B cell (primary cell): ENCODE data around the gene GPR137C. TPM values are rescaled to one million over a fixed set of nuclear protein-coding genes. Genes with fewer than 3 reads are reported as not detected.

Experiments
- ATAC-seq: fragments of 200-7000 bp; cut with Tn5 transposase; one replicate; pipeline ENCODE4 v1.10.0; 2021; ENCODE audit warnings: low read depth, mild to moderate bottlenecking, moderate number of reproducible peaks, moderate library complexity
- CTCF ChIA-PET: fragments of 350-600 bp; sonication (Branson Sonifier 250); formaldehyde crosslinking; loops from one replicate; lab custom pipeline; 2021; ENCODE audit warnings: antibody characterized with exemption, inconsistent platforms; lab: Charles Lee
- POLR2A ChIA-PET: fragments of 350-600 bp; sonication (Branson Sonifier 250); formaldehyde crosslinking; loops from one replicate; lab custom pipeline; 2021; ENCODE audit warnings: antibody characterized with exemption; lab: Charles Lee
- DNase-seq: peaks from one replicate; pipeline ENCODE4 v3.0.0; 2013
- H2AFZ ChIP-seq: 2 replicates; pipeline ENCODE4 v1.6.1; 2012; ENCODE audit warnings: mild to moderate bottlenecking, low read depth, low read length; ENCODE audit not compliant: insufficient read depth, poor library complexity, severe bottlenecking
- H3K27ac ChIP-seq, 2 donors: 1 replicate in 1 of 2; 2 replicates in 1 of 2; pipeline ENCODE4 v1.5.1; 2012 to 2013; ENCODE audit warnings: low read length in 2 of 2, mild to moderate bottlenecking in 2 of 2, moderate library complexity in 1 of 2
- H3K27me3 ChIP-seq, 4 experiments: fragments of 200-600 bp in 1 of 4; sonication (generic) in 1 of 4; replicated peaks in 1 of 4; 1 replicate in 2 of 4; 2 replicates in 2 of 4; pipeline versions ENCODE4 v1.6.1 to v1.7.0; 2013 to 2016; ENCODE audit warnings: low read length in 3 of 4, mild to moderate bottlenecking in 2 of 4, mixed read lengths in 1 of 4, moderate library complexity in 1 of 4; ENCODE audit not compliant: insufficient read depth in 4 of 4, control insufficient read depth in 3 of 4; ENCODE audit errors: control extremely low read depth in 1 of 4
- H3K36me3 ChIP-seq, 2 experiments: replicated peaks in 1 of 2; 1 replicate in 1 of 2; 2 replicates in 1 of 2; pipeline versions ENCODE4 v1.6.1 to v1.7.1; 2013; ENCODE audit warnings: low read length in 1 of 2; ENCODE audit not compliant: insufficient read depth in 2 of 2, control insufficient read depth in 1 of 2; ENCODE audit errors: control extremely low read depth in 1 of 2, extremely low read depth in 1 of 2
- H3K4me1 ChIP-seq, 2 donors: fragments of 200-600 bp in 1 of 2; sonication (generic) in 1 of 2; 1 replicate in 1 of 2; 2 replicates in 1 of 2; pipeline versions ENCODE4 v1.5.1 to v1.6.1; 2013 to 2017; ENCODE audit warnings: low read length in 2 of 2; ENCODE audit not compliant: control insufficient read depth in 2 of 2, insufficient read depth in 2 of 2
- H3K4me2 ChIP-seq: replicated peaks from 2 replicates; pipeline ENCODE3; 2012; ENCODE audit warnings: mild to moderate bottlenecking, low read depth, low read length; ENCODE audit not compliant: poor library complexity, severe bottlenecking
- H3K4me3 ChIP-seq, 5 experiments: fragments of 200-600 bp in 1 of 5; sonication (generic) in 1 of 5; 1 replicate in 3 of 5; 2 replicates in 2 of 5; pipeline versions ENCODE4 v1.5.1 to v1.7.0; 2011 to 2016; ENCODE audit warnings: low read length in 4 of 5, mild to moderate bottlenecking in 4 of 5, low read depth in 2 of 5, control low read depth in 1 of 5, moderate library complexity in 1 of 5; ENCODE audit not compliant: insufficient read depth in 1 of 5; ENCODE audit errors: control extremely low read depth in 1 of 5, extremely low read depth in 1 of 5
- H3K79me2 ChIP-seq: fragments of 200-600 bp; sonication (generic); one replicate; pipeline ENCODE4 v1.6.0; 2016; ENCODE audit warnings: low read length; ENCODE audit not compliant: control insufficient read depth, insufficient read depth
- H3K9ac ChIP-seq: fragments of 200-600 bp; sonication (generic); 2 replicates; pipeline ENCODE4 v1.6.1; 2017; ENCODE audit warnings: mild to moderate bottlenecking, low read length, moderate library complexity
- H3K9me3 ChIP-seq, 3 donors: one replicate each; pipeline versions ENCODE4 v1.6.1 to v1.7.1; 2013; ENCODE audit warnings: low read length in 2 of 3; ENCODE audit not compliant: control insufficient read depth in 2 of 3, insufficient read depth in 1 of 3; ENCODE audit errors: control extremely low read depth in 1 of 3
- H4K20me1 ChIP-seq: 2 replicates; pipeline ENCODE4 v1.6.0; 2012; ENCODE audit warnings: mild to moderate bottlenecking, low read length; ENCODE audit not compliant: insufficient read depth, control insufficient read depth, poor library complexity, severe bottlenecking
- H3K27ac Mint-ChIP-seq: one replicate; pipeline ENCODE4 v1.8.0; 2021; ENCODE audit warnings: mixed read lengths
- H3K27me3 Mint-ChIP-seq: one replicate; pipeline ENCODE4 v1.8.0; 2021; ENCODE audit warnings: mixed read lengths
- H3K4me1 Mint-ChIP-seq: one replicate; pipeline ENCODE4 v1.8.0; 2021; ENCODE audit warnings: mixed read lengths
- H3K4me3 Mint-ChIP-seq: one replicate; pipeline ENCODE4 v1.8.0; 2021; ENCODE audit warnings: mixed read lengths
- H3K9me3 Mint-ChIP-seq: one replicate; pipeline ENCODE4 v1.8.0; 2022; ENCODE audit warnings: mixed read lengths; ENCODE audit not compliant: insufficient read depth
- CTCF ChIP-seq: fragments of 200-600 bp; IDR thresholded peaks from one replicate; pipeline ENCODE4 v1.8.0; 2022; ENCODE audit warnings: antibody characterized with exemption, mild to moderate bottlenecking
- EZH2 ChIP-seq: IDR thresholded peaks from 2 replicates; pipeline ENCODE4 v1.6.1; 2012; ENCODE audit warnings: borderline replicate concordance, low read depth, mild to moderate bottlenecking, moderate library complexity, low read length; ENCODE audit not compliant: insufficient read depth, poor library complexity, severe bottlenecking
- WGBS: methylation state at CpG from one replicate; pipeline ENCODE4 v1.1.5; 2013; ENCODE audit warnings: missing lambda C conversion rate; ENCODE audit not compliant: insufficient coverage; 5-methylcytosine and 5-hydroxymethylcytosine counted together
- intact Hi-C: fragments of 100-400 bp; cut with micrococcal nuclease; formaldehyde crosslinking; loops from one replicate; pipeline ENCODE4 v1.10.0; 2022
- polyA plus RNA-seq: library from polyadenylated mRNA; depleted of rRNA; stranded (reverse); fragments of >200 nt; gene quantifications from 2 replicates; pipeline ENCODE4 v1.2.3, GENCODE V29; 2012
- total RNA-seq, 2 donors: library from RNA; stranded (reverse); fragments of 120-200 nt in 1 of 2; gene quantifications; 1 replicate in 1 of 2; 2 replicates in 1 of 2; pipeline versions ENCODE4 v1.2.3 to v1.2.4, GENCODE V29; 2013 to 2022

The GPR137C gene
- total and polyA plus RNA-seq, 2 donors (not counting 1 experiment from before 2014, with no cell fraction given), result 0.06 to 0.67 TPM

GRCh38 chr14:52602131-52602530 lies 49.5 kb downstream of the GPR137C start:
- Histone ChIP-seq H3K4me2 (no peak overlapping the region), H2AFZ (peak overlapping the region; percentile 12), H3K9me3 (peaks cover 0 to 3% (median under 1%) of the 10 kb centered on the region in 3 donors), H3K36me3 (no peaks in the 10 kb centered on the region), H3K4me1 (peaks cover 0 to 4% of the 10 kb centered on the region in 2 donors), H3K27me3 (no peaks in the 10 kb centered on the region), H3K27ac (peak overlapping the region in 1 of 2 donors; percentile 46), H3K9ac (no peak overlapping the region), H3K79me2 (no peaks in the 10 kb centered on the region), H3K4me3 (no peak overlapping the region), H4K20me1 (no peaks in the 10 kb centered on the region)
- intact Hi-C loops, result no loop called here
- peaks cover 4% of the 10 kb centered on the region for H3K4me1 Mint-ChIP-seq
- TF ChIP-seq EZH2 (no peak), CTCF (no peak)
- CTCF ChIA-PET, result no interaction called here
- POLR2A ChIA-PET, result no interaction called here
- WGBS, result 60% methylated on average over 1 of the region's 1 CpG
- no peak overlapping the region for H3K4me3 Mint-ChIP-seq
- peaks cover 5% of the 10 kb centered on the region for H3K9me3 Mint-ChIP-seq
- DNase-seq (no peak), ATAC-seq (no peak)
- peaks cover 2% of the 10 kb centered on the region for H3K27me3 Mint-ChIP-seq
- H3K27ac Mint-ChIP-seq, result no peak overlapping the region

- POLR2A ChIA-PET, result no interaction called here
- Histone ChIP-seq H3K9me3 (peaks cover 0 to 3% (median 1%) of the 10 kb centered on the region in 3 donors), H3K27ac (no peak overlapping the region), H3K9ac (no peak overlapping the region), H2AFZ (no peak overlapping the region), H4K20me1 (no peaks in the 10 kb centered on the region), H3K36me3 (no peaks in the 10 kb centered on the region), H3K4me3 (no peak overlapping the region), H3K4me2 (no peak overlapping the region), H3K79me2 (no peaks in the 10 kb centered on the region), H3K27me3 (no peaks in the 10 kb centered on the region), H3K4me1 (peaks cover 0 to 4% of the 10 kb centered on the region in 2 donors)
- peaks cover 5% of the 10 kb centered on the region for H3K9me3 Mint-ChIP-seq
- DNase-seq, result no peak
- intact Hi-C loops, result no loop called here
- TF ChIP-seq CTCF (no peak), EZH2 (no peak)
- no peak overlapping the region for H3K4me3 Mint-ChIP-seq
- no peak overlapping the region for H3K27ac Mint-ChIP-seq
- peaks cover 4% of the 10 kb centered on the region for H3K4me1 Mint-ChIP-seq
- H3K27me3 Mint-ChIP-seq, result no peaks in the 10 kb centered on the region
- WGBS, result no CpG with 5 or more reads among the region's 1 CpG
- ATAC-seq, result no peak
- CTCF ChIA-PET, result no interaction called here
These were observed 54.4 kb downstream of the GPR137C start for GRCh38 chr14:52607061-52607460.
